Measurements from ENCODE around the gene TMCO4. TPM values are rescaled to one million over a fixed set of nuclear protein-coding genes. Genes with fewer than 3 reads are reported as not detected.
"Not testable (repeated sequence)": the region's sequence is repeated elsewhere in the genome, so short reads cannot be mapped to it uniquely, and the experiment has no call there.

The TMCO4 gene
- total RNA-seq, 1 experiment from 2014 or later: 19.7 TPM

- Histone ChIP-seq H3K4me2 (ENCODE audit: low read length) (no peak overlapping the region), H3K9me3 (ENCODE audit: low read length) (no peaks in the 10 kb centered on the region), H3K4me3 (ENCODE audit: low read length) (no peak overlapping the region), H3K4me1 (ENCODE audit: insufficient read depth, low read length) (peaks cover 14% of the 10 kb centered on the region), H4K20me1 (ENCODE audit: low read length) (no peaks in the 10 kb centered on the region), H3F3A (ENCODE audit: low read length, unreplicated experiment) (no peaks in the 10 kb centered on the region), H3K9me2 (replicated peaks; ENCODE audit: low read length) (no peaks in the 10 kb centered on the region), H3K9ac (ENCODE audit: low read length) (no peak overlapping the region), H3K27ac (ENCODE audit: low read length) (no peak overlapping the region), H3K79me2 (ENCODE audit: low read length) (no peaks in the 10 kb centered on the region), H2AFZ (ENCODE audit: low read length) (no peak overlapping the region), H3K27me3 (ENCODE audit: low read length) (no peaks in the 10 kb centered on the region), H3K36me3 (ENCODE audit: low read depth, low read length) (no peaks in the 10 kb centered on the region)
- ATAC-seq (no peak), DNase-seq (no peak)
- no TSS peak for BruUV-seq (replicated peaks)
- ChIA-PET CTCF (no interaction called here), POLR2A (ENCODE audit: unreplicated experiment) (no interaction called here)
- intact Hi-C loops (cut with micrococcal nuclease): no loop called here
- no peak for TF ChIP-seq EZH2phosphoT487 (IDR thresholded peaks at IDR 0.05; ENCODE audit: borderline replicate concordance, low read length)
- no peak for TF ChIP-seq EZH2 (IDR thresholded peaks at IDR 0.05; ENCODE audit: low read length, unreplicated experiment)
- TF ChIP-seq CTCF (conservative IDR thresholded peaks at IDR 0.05; ENCODE audit: low read depth, low read length): no peak
Observed at GRCh38 chr1:19637606-19638005, 162.1 kb downstream of the TMCO4 start.

DNA sequence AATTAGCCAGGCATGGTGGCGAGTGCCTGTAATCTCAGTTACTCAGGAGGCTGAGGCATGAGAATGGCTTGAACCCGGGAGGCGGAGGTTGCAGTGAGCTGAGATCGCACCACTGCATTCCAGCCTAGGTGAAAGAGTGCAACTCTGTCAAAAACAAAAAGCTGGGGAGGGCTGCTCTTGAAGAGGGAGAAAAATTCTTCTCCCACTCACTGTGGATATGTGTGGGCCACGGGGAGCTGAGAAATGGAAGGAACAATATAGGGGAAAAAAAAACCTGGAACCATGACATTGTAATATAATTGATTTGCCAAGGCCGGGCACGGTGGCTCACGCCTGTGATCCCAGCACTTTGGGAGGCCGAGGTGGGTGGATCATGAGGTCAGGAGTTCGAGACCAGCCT is 163.0 kb downstream of the TMCO4 start:
- H2AFZ ChIP-seq (ENCODE audit: low read length); H3K9ac ChIP-seq (ENCODE audit: low read length); H3K9me3 ChIP-seq (ENCODE audit: low read length); BruUV-seq (replicated peaks); H3K79me2 ChIP-seq (ENCODE audit: low read length); POLR2A ChIA-PET (ENCODE audit: unreplicated experiment); H3K4me3 ChIP-seq (ENCODE audit: low read length); intact Hi-C loops (cut with micrococcal nuclease); H4K20me1 ChIP-seq (ENCODE audit: low read length); DNase-seq; H3K9me2 ChIP-seq (replicated peaks; ENCODE audit: low read length); H3F3A ChIP-seq (ENCODE audit: low read length, unreplicated experiment); H3K4me2 ChIP-seq (ENCODE audit: low read length); H3K27ac ChIP-seq (ENCODE audit: low read length); ATAC-seq; H3K36me3 ChIP-seq (ENCODE audit: low read depth, low read length); H3K27me3 ChIP-seq (ENCODE audit: low read length): not testable (repeated sequence)
- CTCF ChIA-PET: interaction anchor here (0.6 kb wide), 1 partner anchor 42 kb away, joined by 11 read pairs; no protein-coding TSS in a partner anchor
- peaks cover 13% of the 10 kb centered on the region for H3K4me1 ChIP-seq (ENCODE audit: insufficient read depth, low read length)

DNA sequence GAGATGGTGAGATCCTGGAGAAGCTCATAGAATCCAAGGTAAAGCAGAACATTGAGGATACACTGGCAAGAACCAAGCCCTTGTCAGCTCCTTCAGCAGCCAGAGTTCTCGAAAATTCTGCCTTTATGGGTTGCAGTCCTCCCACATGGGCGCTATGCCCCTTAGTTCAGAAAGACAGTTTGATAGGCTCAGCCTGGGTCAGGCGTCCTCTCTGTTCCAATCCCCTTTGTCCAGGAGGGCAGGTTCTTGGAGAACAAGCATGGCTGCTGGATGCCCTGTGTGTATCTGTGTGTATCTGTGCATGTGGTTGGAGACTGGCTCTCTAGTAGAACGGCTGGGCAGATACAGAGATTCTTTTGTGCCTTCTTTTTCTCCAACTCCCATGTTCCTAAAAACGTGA is 163.7 kb downstream of the TMCO4 start:
- Histone ChIP-seq H3K9me3 (ENCODE audit: low read length) (no peaks in the 10 kb centered on the region), H3K79me2 (ENCODE audit: low read length) (no peaks in the 10 kb centered on the region), H3K36me3 (ENCODE audit: low read depth, low read length) (no peaks in the 10 kb centered on the region), H3K4me2 (ENCODE audit: low read length) (no peak overlapping the region), H3K9me2 (replicated peaks; ENCODE audit: low read length) (no peaks in the 10 kb centered on the region), H3K4me1 (ENCODE audit: insufficient read depth, low read length) (peaks cover 13% of the 10 kb centered on the region), H2AFZ (ENCODE audit: low read length) (no peak overlapping the region), H4K20me1 (ENCODE audit: low read length) (no peaks in the 10 kb centered on the region), H3K4me3 (ENCODE audit: low read length) (no peak overlapping the region), H3K27me3 (ENCODE audit: low read length) (no peaks in the 10 kb centered on the region), H3K27ac (ENCODE audit: low read length) (no peak overlapping the region), H3K9ac (ENCODE audit: low read length) (no peak overlapping the region), H3F3A (ENCODE audit: low read length, unreplicated experiment) (no peaks in the 10 kb centered on the region)
- POLR2A ChIA-PET (ENCODE audit: unreplicated experiment): no interaction called here
- CTCF ChIA-PET: no interaction called here
- TF ChIP-seq CTCF (conservative IDR thresholded peaks at IDR 0.05; ENCODE audit: low read depth, low read length) (no peak), EZH2phosphoT487 (IDR thresholded peaks at IDR 0.05; ENCODE audit: borderline replicate concordance, low read length) (no peak)
- ATAC-seq: no peak
- DNase-seq: no peak
- no TSS peak for BruUV-seq (replicated peaks)
- intact Hi-C loops (cut with micrococcal nuclease): no loop called here
